ENCODE results near the gene CYP8B1.
A peak's percentile ranks its signal among the peaks of the same experiment; 100 is the strongest.

The CYP8B1 gene

GRCh38 chr3:42851228-42851834, 24.3 kb downstream of the CYP8B1 start:
- DNase-seq = no peak

GRCh38 chr3:42850263-42850662, 25.4 kb downstream of the CYP8B1 start:
- DNase-seq = no peak

- DNase-seq = no peak
Measured at GRCh38 chr3:42849017-42849416, 26.7 kb downstream of the CYP8B1 start.

GRCh38 chr3:42847731-42848130, 27.9 kb downstream of the CYP8B1 start:
- no peak for DNase-seq

- DNase-seq = peak; percentile 88
Measured at GRCh38 chr3:42846685-42847522, 28.8 kb downstream of the CYP8B1 start.

- no peak for DNase-seq
Measured at GRCh38 chr3:42844815-42845214, 30.9 kb downstream of the CYP8B1 start.

GRCh38 chr3:42844412-42844713, 31.3 kb downstream of the CYP8B1 start:
- DNase-seq = no peak

GRCh38 chr3:42843713-42844411, 31.8 kb downstream of the CYP8B1 start:
- DNase-seq = no peak

GRCh38 chr3:42841332-42841731, 34.3 kb downstream of the CYP8B1 start:
- no peak for DNase-seq

GRCh38 chr3:42839616-42840015, 36.1 kb downstream of the CYP8B1 start:
- DNase-seq = peak; percentile 82

GRCh38 chr3:42838571-42838970, 37.1 kb downstream of the CYP8B1 start:
- DNase-seq = no peak

GRCh38 chr3:42836150-42837123, 39.2 kb downstream of the CYP8B1 start:
- no peak for DNase-seq

GRCh38 chr3:42831321-42831713, 44.4 kb downstream of the CYP8B1 start:
- peak; percentile 69 for DNase-seq

GRCh38 chr3:42830437-42831320, 45.0 kb downstream of the CYP8B1 start:
- peak; percentile 50 for DNase-seq

GRCh38 chr3:42829628-42830436, 45.8 kb downstream of the CYP8B1 start:
- no peak for DNase-seq

- DNase-seq = no peak
Measured at GRCh38 chr3:42829083-42829627, 46.5 kb downstream of the CYP8B1 start.

GRCh38 chr3:42827654-42828053, 48.0 kb downstream of the CYP8B1 start:
- no peak for DNase-seq

GRCh38 chr3:42827023-42827422, 48.7 kb downstream of the CYP8B1 start:
- DNase-seq = no peak

- peak; percentile 34 for DNase-seq
Measured at GRCh38 chr3:42826141-42826540, 49.5 kb downstream of the CYP8B1 start.

- no peak for DNase-seq
Measured at GRCh38 chr3:42823351-42823750, 52.3 kb downstream of the CYP8B1 start.

- no peak for DNase-seq
Measured at GRCh38 chr3:42822828-42823227, 52.9 kb downstream of the CYP8B1 start.

Data from MV-4-11 (cell line).